Measurements from ENCODE around the gene POU2AF2.

Gene POU2AF2

DNA sequence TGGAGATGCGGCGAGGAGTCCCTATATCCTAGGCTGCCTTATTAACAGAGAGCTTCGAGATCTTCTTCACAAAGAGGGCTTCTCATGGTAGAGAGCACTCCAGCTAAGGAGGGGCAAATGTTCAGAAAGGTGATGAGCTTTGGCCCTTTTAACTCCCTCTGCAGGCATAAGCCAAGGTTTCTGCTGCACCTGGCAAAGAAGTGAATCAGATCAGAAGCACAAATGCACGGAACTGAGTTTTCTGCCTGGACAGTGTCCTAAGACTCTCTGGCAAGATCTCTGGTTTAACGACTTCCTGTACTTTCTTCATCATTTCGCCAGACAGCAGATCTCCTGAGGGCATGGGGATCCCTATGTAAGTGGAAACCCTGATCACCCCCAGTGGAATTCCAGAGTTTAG lies 90.0 kb downstream of the POU2AF2 start:
- no peak for DNase-seq

All from fibroblast of skin of right biceps (primary cell).